H1 (cell line): Measurements from ENCODE around the gene TEK.

Experiments used
- BCL11A ChIP-seq, 2 experiments: IDR thresholded peaks; one replicate each; pipeline ENCODE4 v1.6.1; 2011; ENCODE audit warnings: low read depth in 2 of 2, low read length in 2 of 2, mild to moderate bottlenecking in 2 of 2
- CBX5 ChIP-seq: fragments of 300-800, 300-1000 bp; sonication (generic); IDR thresholded peaks from 2 replicates; pipeline ENCODE4 v1.7.1; 2016; ENCODE audit warnings: antibody characterized with exemption, low read length, low read depth
- EZH2 ChIP-seq: fragments of 200-600 bp; sonication (generic); IDR thresholded peaks from 2 replicates; pipeline ENCODE4 v1.7.1; 2012; ENCODE audit warnings: low read depth, mild to moderate bottlenecking, moderate library complexity, low read length, inconsistent platforms; ENCODE audit not compliant: severe bottlenecking
- NRF1 ChIP-seq: IDR thresholded peaks from 2 replicates; pipeline ENCODE4 v1.6.1; 2011; ENCODE audit warnings: mild to moderate bottlenecking, low read depth, low read length, improper control_type of control experiment
- POLR2AphosphoS5 ChIP-seq: IDR thresholded peaks from 2 replicates; pipeline ENCODE4 v1.6.1; 2011; ENCODE audit warnings: low read depth, low read length
- RNF2 ChIP-seq: fragments of 200-900, 300-1000 bp; sonication (generic); IDR thresholded peaks from 2 replicates; pipeline ENCODE4 v1.7.1; 2016; ENCODE audit warnings: borderline replicate concordance, low read depth, mild to moderate bottlenecking, antibody characterized with exemption, low read length; ENCODE audit not compliant: poor library complexity, severe bottlenecking; ENCODE audit errors: missing control alignments
- SIX5 ChIP-seq: IDR thresholded peaks from 2 replicates; pipeline ENCODE4 v1.6.1; 2011; ENCODE audit warnings: mild to moderate bottlenecking, low read depth, low read length
- TEAD4 ChIP-seq: IDR thresholded peaks from 2 replicates; pipeline ENCODE4 v1.6.1; 2012; ENCODE audit warnings: low read depth, low read length, inconsistent platforms, mixed read lengths
- ZNF274 ChIP-seq: IDR thresholded peaks from 2 replicates; pipeline ENCODE4 v1.7.0; 2012; ENCODE audit warnings: low read length, borderline replicate concordance; ENCODE audit errors: extremely low read depth
- TF ChIP-seq, protein P1 (sequence below): IDR thresholded peaks from 2 replicates; pipeline ENCODE4 v1.6.1; 2012; ENCODE audit warnings: inconsistent platforms
- TF ChIP-seq, protein P2 (sequence below), 3 experiments: IDR thresholded peaks; 1 replicate in 2 of 3; 2 replicates in 1 of 3; pipeline versions ENCODE4 v1.5.1 to v1.6.1; 2011; ENCODE audit warnings: low read length in 3 of 3, mild to moderate bottlenecking in 3 of 3, inconsistent platforms in 2 of 3, low read depth in 1 of 3, moderate library complexity in 1 of 3; ENCODE audit not compliant: insufficient read depth in 1 of 3; ENCODE audit errors: control extremely low read depth in 1 of 3

DNA sequence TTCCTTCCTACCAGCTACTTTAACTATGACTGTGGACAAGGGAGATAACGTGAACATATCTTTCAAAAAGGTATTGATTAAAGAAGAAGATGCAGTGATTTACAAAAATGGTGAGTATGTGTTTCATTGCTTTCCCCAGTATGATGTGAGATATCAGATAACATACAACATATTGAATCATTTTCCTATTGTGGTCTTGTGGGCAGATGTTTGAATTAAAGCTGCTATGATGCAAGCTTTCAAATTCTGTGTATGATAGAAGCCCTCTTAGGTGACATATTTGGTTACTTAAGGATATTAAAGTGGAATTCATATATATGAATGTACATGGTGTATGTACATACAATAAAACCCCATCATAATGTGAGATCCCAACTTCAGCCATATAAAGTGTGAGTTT lies 59.5 kb downstream of the TEK start:
- TF ChIP-seq EZH2, result no peak
- no peak for TF ChIP-seq ZNF274
- TF ChIP-seq, protein P1, sequence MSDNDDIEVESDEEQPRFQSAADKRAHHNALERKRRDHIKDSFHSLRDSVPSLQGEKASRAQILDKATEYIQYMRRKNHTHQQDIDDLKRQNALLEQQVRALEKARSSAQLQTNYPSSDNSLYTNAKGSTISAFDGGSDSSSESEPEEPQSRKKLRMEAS, result no peak
- TF ChIP-seq, protein P2, sequence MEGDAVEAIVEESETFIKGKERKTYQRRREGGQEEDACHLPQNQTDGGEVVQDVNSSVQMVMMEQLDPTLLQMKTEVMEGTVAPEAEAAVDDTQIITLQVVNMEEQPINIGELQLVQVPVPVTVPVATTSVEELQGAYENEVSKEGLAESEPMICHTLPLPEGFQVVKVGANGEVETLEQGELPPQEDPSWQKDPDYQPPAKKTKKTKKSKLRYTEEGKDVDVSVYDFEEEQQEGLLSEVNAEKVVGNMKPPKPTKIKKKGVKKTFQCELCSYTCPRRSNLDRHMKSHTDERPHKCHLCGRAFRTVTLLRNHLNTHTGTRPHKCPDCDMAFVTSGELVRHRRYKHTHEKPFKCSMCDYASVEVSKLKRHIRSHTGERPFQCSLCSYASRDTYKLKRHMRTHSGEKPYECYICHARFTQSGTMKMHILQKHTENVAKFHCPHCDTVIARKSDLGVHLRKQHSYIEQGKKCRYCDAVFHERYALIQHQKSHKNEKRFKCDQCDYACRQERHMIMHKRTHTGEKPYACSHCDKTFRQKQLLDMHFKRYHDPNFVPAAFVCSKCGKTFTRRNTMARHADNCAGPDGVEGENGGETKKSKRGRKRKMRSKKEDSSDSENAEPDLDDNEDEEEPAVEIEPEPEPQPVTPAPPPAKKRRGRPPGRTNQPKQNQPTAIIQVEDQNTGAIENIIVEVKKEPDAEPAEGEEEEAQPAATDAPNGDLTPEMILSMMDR (IDR thresholded peaks at IDR 0.05; ENCODE audit: control extremely low read depth in 1 of 3, insufficient read depth in 1 of 3, low read depth in 1 of 3, low read length in 3 of 3), result no peak
- no peak for TF ChIP-seq TEAD4
- no peak for TF ChIP-seq SIX5
- no peak for TF ChIP-seq BCL11A (IDR thresholded peaks at IDR 0.05; ENCODE audit: low read depth in 2 of 2, low read length in 2 of 2)
- no peak for TF ChIP-seq POLR2AphosphoS5
- no peak for TF ChIP-seq RNF2
- no peak for TF ChIP-seq NRF1
- no peak for TF ChIP-seq CBX5
